Heart left ventricle (tissue), 13 donors: ENCODE results near the gene ETNK2.

ENCODE experiments used
- CTCF ChIP-seq, 12 donors: fragments of 200-600 bp; sonication (generic) in 4 of 12; IDR thresholded peaks; one replicate each; pipeline versions ENCODE4 v1.5.0 to v1.8.0; 2018 to 2022; ENCODE audit warnings: antibody characterized with exemption in 12 of 12, mild to moderate bottlenecking in 5 of 12
- POLR2A ChIP-seq, 2 donors: fragments of 450-650 bp; IDR thresholded peaks; one replicate each; pipeline ENCODE4 v1.6.1; 2017; ENCODE audit warnings: antibody characterized with exemption in 2 of 2, mild to moderate bottlenecking in 2 of 2, moderate library complexity in 2 of 2
- donor health status: ischemic (EF 13 %, LVEDD 7.1; RV severe dilation, severe dysfunction).
- donor health status: DM: no; HTN: yes; CAD: no.
- donor health status: DM: no; HTN: no; CAD: no.
- donor health status: ischemic (EF 25% LVEDD 6.9; RV normal size, moderate dysfunction).
- donor health status: ischemic (EF 25% LVEDD 5.7; RV mildly dilated, moderate dysfunction).
- donor health status: ischemic (EF 35%, LVEDD 5.7; RV mildly dilated, moderate dysfunction).
- donor health status: nonischemic (EF 11% LVEDD 7.7; RV severe dilation, severe dysfunction).
- donor health status: DM: yes; HTN: yes; CAD: no.
- donor health status: PGD.
- donor health status: ischemic (EF 29% LVEDD 5.4; RV normal size, mild dysfunction).
- donor health status: nonischemic (EF 23%, LVEDD 6.1; RV moderate dilation, normal function).

- TF ChIP-seq CTCF (IDR thresholded peaks at IDR 0.05), result no peak
- no peak for TF ChIP-seq POLR2A (IDR thresholded peaks at IDR 0.05)
Observed at GRCh38 chr1:204170494-204171155, 18.8 kb upstream of the ETNK2 start.
